Mammary epithelial cell (primary cell): ENCODE data around the gene DNPH1.

Source experiments
- CTCF ChIP-seq, 2 donors: IDR thresholded peaks in 1 of 2; conservative IDR thresholded peaks in 1 of 2; 2 replicates each; pipeline ENCODE4 v1.5.1; 2011 to 2012; ENCODE audit warnings: inconsistent platforms in 2 of 2, low read length in 2 of 2, mild to moderate bottlenecking in 2 of 2, control low read depth in 1 of 2, low read depth in 1 of 2; ENCODE audit not compliant: insufficient read depth in 1 of 2; ENCODE audit errors: extremely low read depth in 1 of 2
- EZH2 ChIP-seq: IDR thresholded peaks from 2 replicates; pipeline ENCODE4 v1.6.1; 2012; ENCODE audit warnings: low read length, inconsistent platforms, borderline replicate concordance

- no peak for TF ChIP-seq CTCF (conservative IDR thresholded peaks at IDR 0.05 in 1 of 2, IDR thresholded peaks at IDR 0.05 in 1 of 2; ENCODE audit: extremely low read depth in 1 of 2, insufficient read depth in 1 of 2, low read depth in 1 of 2, low read length in 2 of 2)
- peak; percentile 91 for TF ChIP-seq EZH2
Measured at GRCh38 chr6:43243664-43244321, 14.5 kb upstream of the DNPH1 start.
